SW 1271 (cell line): ENCODE data around the gene MT1HL1.
"Not testable (repeated sequence)": the region's sequence is repeated elsewhere in the genome, so short reads cannot be mapped to it uniquely, and the experiment has no call there.

Experiments
- DNase-seq, 2 experiments: peaks; one replicate each; lab custom pipeline; 2025; lab: John Stamatoyannopoulos, UW

The MT1HL1 gene

GRCh38 chr1:236975461-236975860 is 28.8 kb downstream of the MT1HL1 start:
- no peak for DNase-seq

- not testable (repeated sequence) for DNase-seq
Observed at GRCh38 chr1:236974025-236974424, 30.2 kb downstream of the MT1HL1 start.

DNA sequence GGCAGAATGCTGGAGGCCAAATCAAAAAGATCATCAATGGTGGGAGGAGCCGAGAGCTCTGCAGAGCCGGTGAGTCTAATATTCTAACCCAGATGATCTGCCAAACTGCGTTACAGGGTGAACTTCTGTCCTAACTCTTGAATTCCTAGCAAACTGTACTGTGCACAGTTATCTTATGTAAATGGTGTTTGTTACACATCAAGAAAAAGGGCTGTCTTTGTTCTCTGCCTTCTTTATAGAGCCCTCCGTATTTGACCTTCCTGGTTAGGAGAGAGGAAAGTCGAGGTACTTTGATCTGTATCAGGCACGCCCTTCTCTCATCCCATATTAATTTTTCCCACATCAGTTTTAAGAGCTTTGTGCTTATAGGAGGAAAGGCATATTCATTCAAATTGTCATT is 37.6 kb downstream of the MT1HL1 start:
- no peak for DNase-seq

- DNase-seq, result no peak
Observed at GRCh38 chr1:236963920-236964319, 40.3 kb downstream of the MT1HL1 start.

GRCh38 chr1:236959112-236959511 is 45.1 kb downstream of the MT1HL1 start:
- no peak for DNase-seq

GRCh38 chr1:236957235-236957634 is 47.0 kb downstream of the MT1HL1 start:
- DNase-seq, result no peak
